Measurements from ENCODE around the gene FAM81B. TPM values are rescaled to one million over a fixed set of nuclear protein-coding genes. Genes with fewer than 3 reads are reported as not detected.

Gene FAM81B
- polyA plus RNA-seq, 3 donors = not detected

DNA sequence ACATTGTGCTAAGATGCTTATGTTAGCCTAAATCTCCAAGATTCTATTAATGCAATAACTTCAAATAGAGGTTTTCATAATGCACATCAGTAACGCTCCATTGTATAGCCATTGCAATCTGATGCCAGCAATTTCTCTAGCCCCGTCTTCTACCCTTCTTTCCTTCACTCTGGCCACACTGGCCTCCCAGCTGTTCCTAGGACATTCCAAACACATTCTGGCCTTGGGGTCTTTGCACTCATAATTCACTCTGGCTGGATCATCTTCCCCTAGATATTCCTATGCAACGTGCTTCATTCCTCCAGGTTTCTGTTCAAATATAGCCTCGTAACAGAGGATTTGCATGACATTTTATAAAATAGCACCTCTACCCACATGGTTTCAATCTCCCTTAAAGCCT, 23.3 kb downstream of the FAM81B start:
- Mint-ChIP-seq H3K4me1 (no peaks in the 10 kb centered on the region), H3K9me3 (no peaks in the 10 kb centered on the region), H3K4me3 (no peak overlapping the region), H3K27ac (no peak overlapping the region), H3K27me3 (ENCODE audit: low read depth in 3 of 3) (no peaks in the 10 kb centered on the region), H3K36me3 (no peaks in the 10 kb centered on the region)
- H3K27me3 ChIP-seq (ENCODE audit: control insufficient read depth in 2 of 2, insufficient read depth in 2 of 2, low read length in 2 of 2) = no peaks in the 10 kb centered on the region
- no peak overlapping the region for H3K4me3 ChIP-seq (replicated peaks in 1 of 3; ENCODE audit: low read depth in 2 of 3, low read length in 3 of 3)
- H4K20me1 ChIP-seq (ENCODE audit: insufficient read depth, low read length) = no peaks in the 10 kb centered on the region
- no peak overlapping the region for H3K4me2 ChIP-seq (replicated peaks; ENCODE audit: extremely low read depth, low read length, poor library complexity, severe bottlenecking)
- intact Hi-C loops (cut with micrococcal nuclease) = no loop called here
- no peak overlapping the region for H2AFZ ChIP-seq (ENCODE audit: insufficient read depth, low read depth, low read length, poor library complexity, severe bottlenecking)
- no peak overlapping the region for H3K27ac ChIP-seq (ENCODE audit: low read depth in 1 of 2, low read length in 2 of 2)
- no peak for DNase-seq
- TF ChIP-seq, protein P1, sequence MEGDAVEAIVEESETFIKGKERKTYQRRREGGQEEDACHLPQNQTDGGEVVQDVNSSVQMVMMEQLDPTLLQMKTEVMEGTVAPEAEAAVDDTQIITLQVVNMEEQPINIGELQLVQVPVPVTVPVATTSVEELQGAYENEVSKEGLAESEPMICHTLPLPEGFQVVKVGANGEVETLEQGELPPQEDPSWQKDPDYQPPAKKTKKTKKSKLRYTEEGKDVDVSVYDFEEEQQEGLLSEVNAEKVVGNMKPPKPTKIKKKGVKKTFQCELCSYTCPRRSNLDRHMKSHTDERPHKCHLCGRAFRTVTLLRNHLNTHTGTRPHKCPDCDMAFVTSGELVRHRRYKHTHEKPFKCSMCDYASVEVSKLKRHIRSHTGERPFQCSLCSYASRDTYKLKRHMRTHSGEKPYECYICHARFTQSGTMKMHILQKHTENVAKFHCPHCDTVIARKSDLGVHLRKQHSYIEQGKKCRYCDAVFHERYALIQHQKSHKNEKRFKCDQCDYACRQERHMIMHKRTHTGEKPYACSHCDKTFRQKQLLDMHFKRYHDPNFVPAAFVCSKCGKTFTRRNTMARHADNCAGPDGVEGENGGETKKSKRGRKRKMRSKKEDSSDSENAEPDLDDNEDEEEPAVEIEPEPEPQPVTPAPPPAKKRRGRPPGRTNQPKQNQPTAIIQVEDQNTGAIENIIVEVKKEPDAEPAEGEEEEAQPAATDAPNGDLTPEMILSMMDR (IDR thresholded peaks at IDR 0.05) = no peak
- H3K36me3 ChIP-seq (replicated peaks in 1 of 2; ENCODE audit: control insufficient read depth in 1 of 2, insufficient read depth in 2 of 2, low read length in 2 of 2) = no peaks in the 10 kb centered on the region
- H3K9me3 ChIP-seq (replicated peaks in 1 of 2; ENCODE audit: control insufficient read depth in 1 of 2, insufficient read depth in 1 of 2, low read length in 2 of 2) = no peaks in the 10 kb centered on the region
- no peaks in the 10 kb centered on the region for H3K4me1 ChIP-seq (ENCODE audit: control insufficient read depth in 1 of 2, insufficient read depth in 2 of 2, low read length in 2 of 2)
- H3K79me2 ChIP-seq (ENCODE audit: insufficient read depth, low read length) = no peaks in the 10 kb centered on the region
- H3K9ac ChIP-seq (ENCODE audit: insufficient read depth, low read length, poor library complexity, severe bottlenecking) = no peak overlapping the region
- 79% methylated on average over 4 of the region's 4 CpGs for WGBS (ENCODE audit: insufficient coverage)

DNA sequence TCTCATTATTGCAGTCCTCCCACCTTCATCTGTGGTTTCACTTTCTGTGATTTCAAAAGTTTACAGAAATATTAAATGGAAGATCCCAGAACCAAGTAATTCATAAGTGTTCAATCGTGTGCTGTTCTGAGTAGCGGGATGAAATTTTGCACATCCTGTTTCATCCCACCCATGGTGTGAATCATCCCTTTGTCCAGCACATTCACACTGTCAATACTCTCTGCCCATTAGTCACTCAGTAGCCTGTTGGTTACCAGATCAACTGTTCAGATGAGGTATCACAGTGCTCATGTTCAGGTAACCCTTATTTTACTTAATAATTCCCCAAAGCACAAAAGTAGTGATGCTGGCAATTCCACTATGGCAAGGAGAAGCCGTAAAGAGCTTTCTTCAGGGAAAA, 26.8 kb downstream of the FAM81B start:
- Histone ChIP-seq H3K9ac (ENCODE audit: insufficient read depth, low read length, poor library complexity, severe bottlenecking) (no peak overlapping the region), H3K27me3 (ENCODE audit: control insufficient read depth in 2 of 2, insufficient read depth in 2 of 2, low read length in 2 of 2) (no peaks in the 10 kb centered on the region), H3K36me3 (replicated peaks in 1 of 2; ENCODE audit: control insufficient read depth in 1 of 2, insufficient read depth in 2 of 2, low read length in 2 of 2) (no peaks in the 10 kb centered on the region), H3K9me3 (replicated peaks in 1 of 2; ENCODE audit: control insufficient read depth in 1 of 2, insufficient read depth in 1 of 2, low read length in 2 of 2) (no peaks in the 10 kb centered on the region), H3K4me1 (ENCODE audit: control insufficient read depth in 1 of 2, insufficient read depth in 2 of 2, low read length in 2 of 2) (no peaks in the 10 kb centered on the region), H3K4me2 (replicated peaks; ENCODE audit: extremely low read depth, low read length, poor library complexity, severe bottlenecking) (no peak overlapping the region), H4K20me1 (ENCODE audit: insufficient read depth, low read length) (no peaks in the 10 kb centered on the region), H3K27ac (ENCODE audit: low read depth in 1 of 2, low read length in 2 of 2) (no peak overlapping the region), H3K79me2 (ENCODE audit: insufficient read depth, low read length) (no peaks in the 10 kb centered on the region), H3K4me3 (replicated peaks in 1 of 3; ENCODE audit: low read depth in 2 of 3, low read length in 3 of 3) (no peak overlapping the region), H2AFZ (ENCODE audit: insufficient read depth, low read depth, low read length, poor library complexity, severe bottlenecking) (no peak overlapping the region)
- Mint-ChIP-seq H3K27me3 (ENCODE audit: low read depth in 3 of 3) (no peaks in the 10 kb centered on the region), H3K9me3 (no peaks in the 10 kb centered on the region), H3K4me1 (no peaks in the 10 kb centered on the region), H3K4me3 (no peak overlapping the region), H3K36me3 (no peaks in the 10 kb centered on the region), H3K27ac (no peak overlapping the region)
- TF ChIP-seq, protein P1 (IDR thresholded peaks at IDR 0.05) = no peak
- 100% methylated on average over 2 of the region's 3 CpGs for WGBS (ENCODE audit: insufficient coverage)
- intact Hi-C loops (cut with micrococcal nuclease) = no loop called here
- no peak for DNase-seq

Measured in CD14-positive monocyte (primary cell).